OCI-LY1 (cell line): ENCODE results near the gene THSD7A.
A peak's percentile ranks its signal among the peaks of the same experiment; 100 is the strongest.

ENCODE experiments used
- H2AFZ ChIP-seq: fragments of 200-600 bp; sonication (generic), shearing (Covaris generic); 2 replicates; pipeline ENCODE4 v1.6.0; 2014; ENCODE audit warnings: antibody characterized with exemption, mild to moderate bottlenecking, low read length
- H3F3A ChIP-seq: fragments of 200-600 bp; sonication (generic), shearing (Covaris generic); 2 replicates; pipeline ENCODE4 v1.6.0; 2014; ENCODE audit warnings: mild to moderate bottlenecking, antibody characterized with exemption, low read length, moderate library complexity; ENCODE audit not compliant: insufficient read depth
- H3K27ac ChIP-seq: fragments of 200-600 bp; sonication (generic); 2 replicates; pipeline ENCODE4 v1.5.1; 2014; ENCODE audit warnings: low read length, mixed run types, mild to moderate bottlenecking, low read depth; ENCODE audit not compliant: poor library complexity, severe bottlenecking
- H3K27me3 ChIP-seq: fragments of 200-600 bp; sonication (generic); 2 replicates; pipeline ENCODE4 v1.6.0; 2014; ENCODE audit warnings: antibody characterized with exemption, mild to moderate bottlenecking, low read length, moderate library complexity; ENCODE audit not compliant: insufficient read depth
- H3K36me3 ChIP-seq: fragments of 200-600 bp; sonication (generic); 2 replicates; pipeline ENCODE4 v1.6.1; 2014; ENCODE audit warnings: mild to moderate bottlenecking, antibody characterized with exemption, low read length, moderate library complexity, mixed read lengths; ENCODE audit not compliant: insufficient read depth
- H3K4me1 ChIP-seq: fragments of 200-600 bp; sonication (generic); 2 replicates; pipeline ENCODE4 v1.5.1; 2014; ENCODE audit warnings: mild to moderate bottlenecking, low read length, moderate library complexity; ENCODE audit not compliant: insufficient read depth, severe bottlenecking
- H3K4me2 ChIP-seq: fragments of 200-600 bp; sonication (generic), shearing (Covaris generic); 2 replicates; pipeline ENCODE4 v1.6.1; 2014; ENCODE audit warnings: low read length
- H3K4me3 ChIP-seq: fragments of 200-600 bp; sonication (generic); 2 replicates; pipeline ENCODE4 v1.5.1; 2014; ENCODE audit warnings: low read length, low read depth, mild to moderate bottlenecking, mixed read lengths; ENCODE audit not compliant: poor library complexity, severe bottlenecking
- H3K79me2 ChIP-seq: fragments of 200-600 bp; shearing (Covaris generic); 2 replicates; pipeline ENCODE4 v1.6.1; 2016; ENCODE audit warnings: mixed run types, low read length, mixed read lengths; ENCODE audit not compliant: insufficient read depth
- H3K9ac ChIP-seq: fragments of 200-600 bp; sonication (generic), shearing (Covaris generic); 2 replicates; pipeline ENCODE4 v1.6.1; 2014; ENCODE audit warnings: mild to moderate bottlenecking, low read length, mixed read lengths
- H3K9me2 ChIP-seq: fragments of 200-600 bp; sonication (generic), shearing (Covaris generic); 2 replicates; pipeline ENCODE4 v1.6.1; 2014; ENCODE audit warnings: low read depth, mild to moderate bottlenecking, low read length, mixed read lengths
- H3K9me3 ChIP-seq: fragments of 200-600 bp; shearing (Covaris generic); 2 replicates; pipeline ENCODE4 v1.6.1; 2014; ENCODE audit warnings: low read length, mixed read lengths
- H4K20me1 ChIP-seq: fragments of 200-600 bp; sonication (generic), shearing (Covaris generic); 2 replicates; pipeline ENCODE4 v1.6.0; 2016; ENCODE audit warnings: mild to moderate bottlenecking, low read length; ENCODE audit not compliant: insufficient read depth
- EZH2 ChIP-seq: fragments of 200-600 bp; sonication (generic), shearing (Covaris generic); IDR thresholded peaks from 2 replicates; pipeline ENCODE4 v1.8.0; 2017; ENCODE audit warnings: borderline replicate concordance, mixed run types, mild to moderate bottlenecking, antibody characterized with exemption, low read length, moderate library complexity, mixed read lengths
- TF ChIP-seq, protein P1 (sequence below): fragments of 200-600 bp; sonication (generic), shearing (Covaris generic); IDR thresholded peaks from 2 replicates; pipeline ENCODE4 v1.5.1; 2017; ENCODE audit warnings: mild to moderate bottlenecking, antibody characterized with exemption, low read length, moderate library complexity, mixed read lengths

Gene THSD7A

DNA sequence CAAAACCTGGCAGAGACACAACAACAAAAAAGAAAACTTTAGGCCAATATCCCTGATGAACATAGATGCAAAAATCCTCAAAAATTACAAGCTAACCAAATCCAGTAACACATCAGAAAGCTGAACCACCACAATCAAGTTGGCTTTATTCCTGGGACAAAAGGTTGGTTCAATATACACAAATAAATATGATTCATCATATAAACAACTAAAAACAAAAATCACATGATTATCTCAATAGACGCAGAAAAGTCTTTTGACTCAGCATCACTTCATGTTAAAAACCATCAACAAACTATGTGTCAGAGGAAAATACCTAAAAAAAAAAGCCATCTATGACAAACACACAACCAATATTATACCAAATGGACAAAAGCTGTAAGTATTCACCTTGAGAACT, 283.5 kb downstream of the THSD7A start:
- Histone ChIP-seq H3K4me1 (no peaks in the 10 kb centered on the region), H3K79me2 (no peaks in the 10 kb centered on the region), H3F3A (no peaks in the 10 kb centered on the region), H4K20me1 (no peaks in the 10 kb centered on the region), H3K4me2 (no peak overlapping the region), H3K36me3 (no peaks in the 10 kb centered on the region), H3K9me2 (no peaks in the 10 kb centered on the region), H3K4me3 (no peak overlapping the region), H3K27ac (no peak overlapping the region), H3K27me3 (no peaks in the 10 kb centered on the region), H3K9me3 (peaks cover 2% of the 10 kb centered on the region; the same call in 1 of the 2 replicates), H2AFZ (no peak overlapping the region), H3K9ac (no peak overlapping the region)
- TF ChIP-seq, protein P1, sequence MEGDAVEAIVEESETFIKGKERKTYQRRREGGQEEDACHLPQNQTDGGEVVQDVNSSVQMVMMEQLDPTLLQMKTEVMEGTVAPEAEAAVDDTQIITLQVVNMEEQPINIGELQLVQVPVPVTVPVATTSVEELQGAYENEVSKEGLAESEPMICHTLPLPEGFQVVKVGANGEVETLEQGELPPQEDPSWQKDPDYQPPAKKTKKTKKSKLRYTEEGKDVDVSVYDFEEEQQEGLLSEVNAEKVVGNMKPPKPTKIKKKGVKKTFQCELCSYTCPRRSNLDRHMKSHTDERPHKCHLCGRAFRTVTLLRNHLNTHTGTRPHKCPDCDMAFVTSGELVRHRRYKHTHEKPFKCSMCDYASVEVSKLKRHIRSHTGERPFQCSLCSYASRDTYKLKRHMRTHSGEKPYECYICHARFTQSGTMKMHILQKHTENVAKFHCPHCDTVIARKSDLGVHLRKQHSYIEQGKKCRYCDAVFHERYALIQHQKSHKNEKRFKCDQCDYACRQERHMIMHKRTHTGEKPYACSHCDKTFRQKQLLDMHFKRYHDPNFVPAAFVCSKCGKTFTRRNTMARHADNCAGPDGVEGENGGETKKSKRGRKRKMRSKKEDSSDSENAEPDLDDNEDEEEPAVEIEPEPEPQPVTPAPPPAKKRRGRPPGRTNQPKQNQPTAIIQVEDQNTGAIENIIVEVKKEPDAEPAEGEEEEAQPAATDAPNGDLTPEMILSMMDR, result no peak
- TF ChIP-seq EZH2, result no peak

DNA sequence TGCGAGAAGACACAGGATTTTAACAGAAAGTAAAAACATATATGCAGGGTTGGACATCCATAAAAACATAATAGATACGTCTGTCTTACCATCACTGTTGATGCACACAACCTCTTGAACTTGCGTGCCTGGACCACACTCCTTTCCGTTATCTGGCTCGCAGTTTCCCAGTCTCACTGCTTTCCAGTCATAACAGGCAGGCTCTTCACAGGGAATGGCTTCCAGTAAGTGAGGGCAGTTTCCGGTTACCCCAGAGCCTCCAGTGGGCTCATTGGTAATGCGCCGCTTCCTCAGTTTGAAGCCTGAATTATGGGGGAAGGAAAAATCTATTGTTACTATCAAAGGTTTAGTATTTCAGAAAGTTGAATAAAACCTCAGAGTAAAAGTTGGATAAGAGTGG, 290.7 kb downstream of the THSD7A start:
- Histone ChIP-seq H3K9me2 (no peaks in the 10 kb centered on the region), H3K4me2 (no peak overlapping the region), H3K27me3 (no peaks in the 10 kb centered on the region), H3K9ac (no peak overlapping the region), H2AFZ (no peak overlapping the region), H3K79me2 (no peaks in the 10 kb centered on the region), H3K4me3 (no peak overlapping the region), H3F3A (peaks cover 8% of the 10 kb centered on the region; the same call in 1 of the 2 replicates), H3K36me3 (peaks cover 8% of the 10 kb centered on the region; the same call in 1 of the 2 replicates), H3K4me1 (peaks cover 44% of the 10 kb centered on the region), H4K20me1 (no peaks in the 10 kb centered on the region), H3K27ac (peak overlapping the region; percentile 99), H3K9me3 (peaks cover 21% of the 10 kb centered on the region)
- no peak for TF ChIP-seq EZH2
- TF ChIP-seq, protein P1, result no peak

DNA sequence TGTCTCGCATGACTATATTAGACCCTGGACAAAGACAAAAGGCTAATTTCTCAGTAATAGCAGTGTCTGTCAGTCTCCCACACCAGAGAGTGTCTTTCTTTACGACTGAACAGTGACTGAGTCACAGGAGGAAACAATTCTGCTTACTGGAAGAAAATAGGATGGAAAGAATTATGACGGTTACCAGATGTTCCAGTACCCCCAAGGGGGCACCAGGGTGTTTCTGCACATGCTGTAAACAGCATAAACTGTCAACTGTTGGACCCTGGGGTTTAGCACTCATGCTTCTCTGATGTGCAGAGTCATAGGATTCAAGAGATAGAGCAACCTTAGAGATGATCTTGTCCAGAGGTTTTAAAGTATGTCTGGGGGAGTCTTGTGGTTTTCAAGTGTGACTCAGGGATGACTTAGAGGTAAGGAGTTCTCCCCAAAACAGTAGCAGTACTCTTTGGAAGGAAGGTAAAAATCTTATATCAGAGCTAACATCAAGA, 291.7 kb downstream of the THSD7A start:
- Histone ChIP-seq H3K4me3 (peak overlapping the region; percentile 30), H3K9me3 (peaks cover 21% of the 10 kb centered on the region)
- TF ChIP-seq, protein P1, result no peak
- TF ChIP-seq EZH2, result no peak

More for the DNA sequence above, 291.7 kb downstream of the THSD7A start:
- Histone ChIP-seq H3K9me2 (no peaks in the 10 kb centered on the region), H3K79me2 (no peaks in the 10 kb centered on the region), H2AFZ (no peak overlapping the region), H3K27me3 (no peaks in the 10 kb centered on the region), H3F3A (peaks cover 8% of the 10 kb centered on the region; the same call in 1 of the 2 replicates), H3K36me3 (peaks cover 8% of the 10 kb centered on the region; the same call in 1 of the 2 replicates), H4K20me1 (no peaks in the 10 kb centered on the region), H3K27ac (peak overlapping the region; percentile 99), H3K4me1 (peaks cover 44% of the 10 kb centered on the region), H3K9ac (peak overlapping the region; percentile 75), H3K4me2 (peak overlapping the region; percentile 59)
